DOHH2 (cell line): ENCODE data around the gene NKTR.

ENCODE experiments used
- EZH2phosphoT487 ChIP-seq: fragments of 200-600 bp; sonication (generic); IDR thresholded peaks from 2 replicates; pipeline ENCODE4 v1.6.1; 2017; ENCODE audit warnings: borderline replicate concordance, mild to moderate bottlenecking, antibody characterized with exemption, low read length, moderate library complexity, mixed read lengths
- TF ChIP-seq, protein P1 (sequence below): fragments of 200-600 bp; sonication (generic); IDR thresholded peaks from one replicate; pipeline ENCODE4 v1.5.1; 2014; ENCODE audit warnings: antibody characterized with exemption, mild to moderate bottlenecking, low read depth, low read length; ENCODE audit not compliant: poor library complexity, severe bottlenecking

DNA sequence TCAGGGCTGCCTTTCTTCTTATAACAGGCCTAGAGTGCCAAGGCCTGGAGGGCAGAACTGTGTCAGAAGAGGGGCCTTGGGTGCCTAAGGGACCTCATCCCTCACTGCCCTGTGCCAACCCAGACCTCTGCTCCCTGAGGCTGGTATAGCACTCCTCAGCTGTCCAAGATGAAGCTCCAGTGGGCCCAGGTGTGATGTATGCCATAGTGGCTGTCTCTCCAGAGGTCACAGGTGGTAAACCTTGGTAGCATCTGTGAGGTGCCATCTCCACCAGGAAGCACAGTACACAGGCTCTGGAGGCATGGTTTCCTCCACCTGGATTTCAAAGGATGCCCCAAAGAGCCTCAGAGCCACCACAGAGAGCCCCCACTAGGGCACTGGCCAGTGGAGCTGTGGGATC is 72.6 kb downstream of the NKTR start:
- TF ChIP-seq, protein P1, sequence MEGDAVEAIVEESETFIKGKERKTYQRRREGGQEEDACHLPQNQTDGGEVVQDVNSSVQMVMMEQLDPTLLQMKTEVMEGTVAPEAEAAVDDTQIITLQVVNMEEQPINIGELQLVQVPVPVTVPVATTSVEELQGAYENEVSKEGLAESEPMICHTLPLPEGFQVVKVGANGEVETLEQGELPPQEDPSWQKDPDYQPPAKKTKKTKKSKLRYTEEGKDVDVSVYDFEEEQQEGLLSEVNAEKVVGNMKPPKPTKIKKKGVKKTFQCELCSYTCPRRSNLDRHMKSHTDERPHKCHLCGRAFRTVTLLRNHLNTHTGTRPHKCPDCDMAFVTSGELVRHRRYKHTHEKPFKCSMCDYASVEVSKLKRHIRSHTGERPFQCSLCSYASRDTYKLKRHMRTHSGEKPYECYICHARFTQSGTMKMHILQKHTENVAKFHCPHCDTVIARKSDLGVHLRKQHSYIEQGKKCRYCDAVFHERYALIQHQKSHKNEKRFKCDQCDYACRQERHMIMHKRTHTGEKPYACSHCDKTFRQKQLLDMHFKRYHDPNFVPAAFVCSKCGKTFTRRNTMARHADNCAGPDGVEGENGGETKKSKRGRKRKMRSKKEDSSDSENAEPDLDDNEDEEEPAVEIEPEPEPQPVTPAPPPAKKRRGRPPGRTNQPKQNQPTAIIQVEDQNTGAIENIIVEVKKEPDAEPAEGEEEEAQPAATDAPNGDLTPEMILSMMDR = no peak
- no peak for TF ChIP-seq EZH2phosphoT487
